NCI-H82 (cell line): Measurements from ENCODE around the gene FHDC1.

Experiments used
- DNase-seq: peaks from one replicate; lab custom pipeline; 2025; lab: John Stamatoyannopoulos, UW

Gene FHDC1

DNA sequence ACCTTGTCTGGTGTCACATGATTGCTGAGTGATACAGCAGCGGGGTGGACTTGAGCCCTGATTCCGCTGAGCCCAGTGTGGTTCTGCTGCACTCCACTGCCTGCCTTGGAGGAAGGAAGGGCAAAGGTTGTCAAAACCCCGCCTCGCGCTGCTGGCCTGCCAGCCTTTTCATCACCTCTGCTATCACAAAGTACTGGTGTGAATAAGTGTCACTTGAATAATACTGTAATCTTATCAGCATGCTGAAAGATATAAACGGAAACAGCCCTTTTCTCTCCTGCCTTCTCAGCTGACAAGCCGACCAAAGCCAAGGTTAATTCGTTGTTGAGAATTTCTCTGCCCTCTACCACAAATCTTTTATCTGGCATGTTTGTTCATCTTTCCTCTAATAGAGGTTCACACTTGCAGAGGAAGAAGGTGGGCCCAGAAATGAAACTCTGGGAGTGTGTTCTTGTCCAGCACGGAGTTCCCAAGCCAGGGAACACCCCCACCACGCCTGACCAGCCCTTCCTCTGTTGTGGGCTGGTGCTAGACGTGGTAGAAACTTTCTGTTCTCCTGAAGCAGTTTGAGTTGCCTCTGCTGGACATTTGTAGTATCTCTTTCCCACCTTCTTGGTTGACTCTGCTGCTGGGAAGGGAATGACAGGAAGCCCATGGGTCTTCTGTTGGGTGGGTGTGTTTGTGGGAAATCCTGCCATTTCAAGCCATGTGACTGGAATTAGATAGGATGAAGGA lies 21.5 kb downstream of the FHDC1 start:
- DNase-seq: peak; percentile 8

DNA sequence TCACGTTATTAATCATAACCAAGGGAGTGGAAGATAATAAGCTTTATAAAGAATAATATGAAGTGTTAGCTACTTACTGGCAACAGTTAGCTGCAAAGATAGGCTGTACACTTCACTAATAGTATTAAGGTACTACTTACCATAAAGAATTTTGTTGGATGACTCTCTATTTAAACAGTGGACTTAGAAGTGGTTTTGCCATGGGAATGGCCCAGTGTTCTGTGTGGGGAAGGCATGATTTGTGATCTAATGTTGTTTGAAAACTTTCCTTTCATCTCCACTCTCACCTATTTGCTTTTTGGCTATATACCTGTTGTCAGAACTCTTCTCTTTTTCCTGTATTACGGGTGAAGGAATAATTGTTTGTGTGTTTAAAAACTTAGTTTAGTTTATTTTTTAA lies 23.0 kb downstream of the FHDC1 start:
- DNase-seq: peak; percentile 1

DNA sequence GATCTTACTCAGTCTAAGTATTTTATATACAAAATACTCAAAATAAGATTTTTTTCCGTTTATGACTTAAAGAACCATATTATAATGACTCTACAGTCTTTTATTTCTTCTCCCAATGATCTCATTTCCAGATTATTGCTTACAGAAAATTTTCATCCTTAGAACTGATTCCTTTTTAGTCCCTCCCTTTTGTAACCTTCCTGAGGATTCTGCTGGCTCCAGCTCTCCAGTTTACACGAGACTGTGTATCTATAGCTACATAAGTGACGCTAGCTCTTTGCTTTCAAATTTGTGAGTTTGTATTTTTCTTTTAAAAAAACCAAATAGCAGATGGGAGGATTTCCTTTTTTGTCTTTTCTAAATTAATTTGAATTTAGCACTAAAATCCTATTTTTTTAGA lies 24.0 kb downstream of the FHDC1 start:
- no peak for DNase-seq

DNA sequence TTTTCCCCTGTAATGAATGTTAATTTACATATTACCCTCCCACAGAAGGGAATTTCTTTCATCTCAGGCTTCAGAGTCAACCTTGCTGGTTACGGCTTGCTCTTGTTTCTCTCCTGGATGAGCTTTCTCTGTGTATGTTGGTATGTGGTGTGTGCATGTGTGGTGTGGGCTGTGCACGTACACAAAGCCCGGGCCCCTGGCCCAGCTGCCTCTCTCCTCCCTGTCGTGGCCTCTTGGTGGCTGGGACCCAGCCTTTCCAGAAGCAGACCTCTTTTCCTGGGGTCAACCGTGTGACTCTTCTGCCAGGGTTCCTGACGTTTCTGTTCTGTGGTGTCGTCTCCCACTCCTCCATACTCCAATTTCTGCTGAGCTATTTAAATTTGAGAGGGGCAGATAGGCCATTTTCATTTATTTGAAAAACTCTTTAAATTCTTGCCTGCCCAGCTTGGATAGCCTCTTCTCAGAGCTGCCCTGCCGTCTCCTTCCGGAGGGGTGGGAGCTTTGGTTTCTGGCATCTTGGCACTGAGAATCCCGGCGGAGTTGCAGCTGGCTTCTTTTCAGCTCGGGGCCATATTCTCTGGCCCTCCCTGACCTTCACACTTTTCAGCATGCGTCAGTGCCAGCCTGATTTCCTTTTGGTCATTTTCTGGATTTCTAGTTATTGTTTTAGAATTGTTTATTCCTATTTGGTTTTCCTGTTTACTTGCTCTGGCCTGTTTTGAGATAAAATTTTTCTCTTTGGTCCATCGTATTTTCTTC lies 25.1 kb downstream of the FHDC1 start:
- no peak for DNase-seq

DNA sequence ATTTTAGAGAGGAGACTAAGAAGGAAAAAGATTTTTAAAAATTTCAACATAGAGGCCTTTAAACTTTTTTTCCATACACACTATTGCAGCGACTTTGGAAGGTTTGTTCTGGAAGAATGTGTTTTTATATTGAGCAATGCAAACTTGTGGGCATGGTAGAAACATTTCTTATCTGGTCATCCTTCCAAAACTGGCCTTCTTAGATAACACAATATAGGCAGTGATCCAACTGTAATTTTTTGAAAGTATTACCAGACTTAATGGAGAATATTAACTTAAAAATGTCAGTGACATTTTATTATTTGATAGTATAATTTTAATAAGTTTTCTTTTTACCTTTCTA lies 25.6 kb downstream of the FHDC1 start:
- no peak for DNase-seq

DNA sequence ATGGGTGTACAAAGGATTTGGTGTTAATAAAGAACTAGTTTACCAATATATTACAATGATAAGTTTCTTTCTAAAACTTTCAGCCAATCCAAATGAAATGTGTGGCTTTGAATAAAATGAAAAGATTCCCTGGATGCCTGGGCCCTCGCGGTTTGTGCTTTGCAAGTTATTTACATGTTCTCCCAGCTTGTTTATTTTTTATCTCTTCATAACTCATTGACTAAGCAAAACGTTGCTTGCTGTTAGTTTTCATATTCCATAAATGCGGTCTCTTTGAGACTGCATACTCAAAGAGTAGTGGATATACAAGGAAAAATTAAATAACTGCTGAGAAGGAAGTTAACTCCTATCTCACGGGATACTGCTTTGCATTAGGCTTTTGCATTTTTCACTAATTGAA lies 26.0 kb downstream of the FHDC1 start:
- DNase-seq: no peak

DNA sequence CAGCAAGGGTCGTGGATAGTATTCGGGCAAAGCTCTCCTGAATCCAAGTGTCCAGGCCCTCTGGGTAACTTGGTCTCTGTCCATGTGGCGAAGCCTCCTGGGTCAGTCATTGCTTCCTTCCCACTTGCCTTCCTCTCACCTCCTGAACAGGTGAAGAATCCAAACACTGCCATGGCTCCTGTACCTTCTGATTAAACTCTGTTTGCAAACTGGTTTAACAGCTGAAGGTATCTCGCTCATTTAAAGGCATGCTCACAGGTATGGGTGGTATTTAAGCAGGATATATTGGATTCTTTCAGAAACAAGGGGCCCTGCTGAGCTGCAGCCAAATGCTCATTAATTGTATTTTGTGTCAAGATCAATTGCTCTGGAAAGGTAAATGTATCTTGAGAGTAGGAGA lies 28.2 kb downstream of the FHDC1 start:
- DNase-seq: no peak

DNA sequence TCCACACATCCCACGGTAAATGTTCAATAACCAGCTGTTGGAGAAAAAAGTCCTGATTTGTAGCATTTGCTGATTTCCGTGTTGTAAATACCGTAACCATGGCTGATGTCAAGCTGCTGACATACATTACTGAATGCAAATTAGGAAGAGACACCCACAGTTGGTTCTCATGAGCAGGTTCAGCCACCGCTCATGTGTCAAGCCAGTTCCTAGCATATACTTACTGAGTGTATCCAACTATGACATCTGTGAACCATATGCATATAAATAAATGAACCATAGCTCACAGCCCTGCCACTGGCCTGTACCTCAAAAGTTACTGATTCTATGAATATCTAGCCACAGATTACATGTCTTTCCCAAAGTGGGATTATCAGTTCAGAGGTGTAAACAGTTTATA lies 29.5 kb downstream of the FHDC1 start:
- DNase-seq: no peak

DNA sequence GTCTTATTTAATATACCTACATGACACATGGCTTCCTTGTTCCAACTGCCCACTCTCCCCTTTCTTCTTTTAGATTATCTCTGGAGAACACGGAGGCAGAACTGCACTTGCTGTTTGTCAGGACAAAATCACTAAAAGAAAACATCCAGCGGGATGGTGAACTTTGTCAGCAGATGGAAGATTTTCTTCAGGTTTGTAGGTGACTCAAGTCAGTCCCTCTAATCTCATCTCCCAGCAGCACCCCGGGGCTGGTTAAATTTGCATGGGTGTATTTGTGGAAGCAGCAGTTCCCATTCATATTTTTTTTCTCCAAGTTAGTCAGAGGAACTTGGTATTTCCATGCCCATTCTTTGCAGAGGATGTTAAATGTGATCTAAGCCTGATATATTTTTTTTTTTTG lies 31.8 kb downstream of the FHDC1 start:
- DNase-seq: no peak

DNA sequence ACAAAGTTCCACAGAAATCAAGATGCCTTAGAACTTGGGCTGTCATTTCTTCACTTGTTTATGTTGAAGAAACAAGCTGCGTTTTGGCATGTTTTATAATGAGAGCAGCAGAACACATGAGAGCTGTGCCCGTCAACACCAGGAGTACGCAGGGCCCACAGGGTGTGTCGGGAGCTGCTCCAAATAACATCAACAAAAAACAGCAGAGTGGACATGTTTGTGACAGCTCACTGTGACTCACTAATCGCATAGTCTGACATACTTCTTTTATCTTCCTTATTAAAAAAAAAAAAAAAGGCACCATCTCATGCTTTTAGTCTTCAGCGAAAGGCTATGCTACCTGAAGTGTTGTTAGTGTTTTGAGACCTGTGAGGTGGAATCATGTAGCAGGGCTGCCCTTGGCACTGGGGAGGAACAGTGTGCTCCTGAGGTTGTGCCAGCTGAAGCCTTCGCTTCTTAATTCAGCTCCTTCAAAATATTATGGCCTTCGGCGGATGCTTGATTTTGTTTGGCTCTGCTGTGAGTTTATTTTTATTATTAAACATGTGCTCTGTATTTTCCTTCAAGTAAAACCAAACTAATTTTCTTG lies 32.8 kb downstream of the FHDC1 start:
- no peak for DNase-seq

DNA sequence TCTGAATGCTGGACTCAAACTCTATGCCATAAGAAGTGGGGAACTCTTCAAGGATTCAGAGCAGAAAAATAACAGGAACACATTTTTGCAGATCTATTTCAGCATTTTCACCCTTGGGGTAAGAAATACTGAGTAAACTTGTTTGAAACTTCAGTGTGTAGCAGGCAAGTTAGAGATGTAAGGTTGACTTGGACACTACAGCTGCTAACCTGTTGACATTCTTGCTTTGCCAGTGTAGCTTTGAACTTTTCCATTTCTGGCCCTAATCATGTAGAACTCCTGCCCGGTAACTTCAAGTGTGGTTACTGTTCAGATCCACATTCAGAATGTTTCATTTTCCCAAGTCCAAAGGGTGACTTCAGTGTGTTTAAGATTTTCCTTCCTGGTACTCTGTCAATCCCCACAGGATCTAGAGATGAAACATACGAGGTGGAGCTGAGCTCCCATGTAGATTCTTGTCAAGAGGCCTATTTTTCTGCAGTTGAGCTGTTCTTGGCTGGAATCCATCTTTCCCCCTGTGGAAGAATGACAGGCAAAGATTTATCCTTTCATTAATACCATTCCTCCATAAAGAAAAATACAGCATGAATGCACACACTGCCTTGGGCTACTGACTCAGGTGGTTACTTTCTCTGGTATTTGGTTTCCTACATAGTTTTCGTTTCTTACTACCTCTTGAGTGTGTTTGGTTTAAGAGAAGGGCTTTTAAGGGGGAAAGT lies 34.1 kb downstream of the FHDC1 start:
- DNase-seq: no peak

DNA sequence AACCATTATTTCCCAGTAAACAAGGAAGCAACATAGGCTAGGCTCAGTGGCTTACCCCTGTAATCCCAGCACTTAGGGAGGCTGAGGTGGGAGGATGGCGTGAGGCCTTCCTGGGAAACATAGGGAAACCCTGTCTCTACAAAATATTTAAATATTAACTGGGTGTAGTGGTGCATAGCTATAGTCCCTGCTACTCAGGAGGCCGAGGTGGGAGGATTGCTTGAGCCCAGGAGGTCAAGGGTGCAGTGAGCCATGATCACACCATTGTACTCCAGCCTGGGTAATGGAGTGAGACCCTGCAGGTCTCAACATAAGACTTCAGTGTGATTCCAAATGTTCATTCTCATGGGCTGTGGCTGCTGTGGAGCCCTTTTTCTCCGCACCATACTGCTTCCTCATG lies 34.9 kb downstream of the FHDC1 start:
- DNase-seq: no peak

DNA sequence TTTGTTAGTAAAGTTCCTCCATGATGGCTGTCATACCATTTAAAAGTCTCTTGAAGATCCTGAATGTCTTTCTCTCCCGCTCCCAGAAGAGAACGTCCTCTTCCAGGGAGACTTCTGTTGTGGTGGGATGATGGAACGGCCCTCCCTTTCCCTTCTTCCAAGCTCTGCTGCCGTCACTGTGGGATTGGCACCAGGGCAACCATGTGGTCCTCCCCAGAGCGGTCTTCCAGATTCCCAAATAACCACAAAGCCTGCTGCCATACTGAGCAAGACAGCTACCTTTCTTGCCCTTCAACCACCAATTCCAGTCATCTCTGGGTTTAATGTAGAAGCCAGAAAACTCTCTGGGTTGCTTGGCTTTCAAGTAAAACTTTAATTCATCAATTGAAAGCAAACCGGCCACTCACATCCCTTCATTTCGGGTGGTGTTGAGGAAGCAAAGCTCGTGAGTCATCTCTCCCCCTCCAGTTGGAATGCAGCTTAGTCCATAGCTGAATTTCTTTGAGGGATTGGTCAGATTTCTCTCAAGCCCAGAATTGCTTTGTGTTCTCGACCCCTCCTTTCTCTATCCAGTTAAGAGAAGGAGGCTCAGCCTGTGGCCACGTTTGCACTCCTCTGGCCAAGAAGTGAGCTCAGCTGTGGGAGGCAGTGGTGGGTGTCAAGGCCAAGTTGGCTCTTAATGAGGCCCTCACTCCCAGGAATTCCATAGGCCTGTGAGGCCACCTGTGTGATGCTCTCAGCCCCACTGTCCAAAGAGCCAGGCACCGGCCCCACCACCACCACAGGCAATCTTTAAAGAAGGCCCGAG lies 36.9 kb downstream of the FHDC1 start:
- no peak for DNase-seq

DNA sequence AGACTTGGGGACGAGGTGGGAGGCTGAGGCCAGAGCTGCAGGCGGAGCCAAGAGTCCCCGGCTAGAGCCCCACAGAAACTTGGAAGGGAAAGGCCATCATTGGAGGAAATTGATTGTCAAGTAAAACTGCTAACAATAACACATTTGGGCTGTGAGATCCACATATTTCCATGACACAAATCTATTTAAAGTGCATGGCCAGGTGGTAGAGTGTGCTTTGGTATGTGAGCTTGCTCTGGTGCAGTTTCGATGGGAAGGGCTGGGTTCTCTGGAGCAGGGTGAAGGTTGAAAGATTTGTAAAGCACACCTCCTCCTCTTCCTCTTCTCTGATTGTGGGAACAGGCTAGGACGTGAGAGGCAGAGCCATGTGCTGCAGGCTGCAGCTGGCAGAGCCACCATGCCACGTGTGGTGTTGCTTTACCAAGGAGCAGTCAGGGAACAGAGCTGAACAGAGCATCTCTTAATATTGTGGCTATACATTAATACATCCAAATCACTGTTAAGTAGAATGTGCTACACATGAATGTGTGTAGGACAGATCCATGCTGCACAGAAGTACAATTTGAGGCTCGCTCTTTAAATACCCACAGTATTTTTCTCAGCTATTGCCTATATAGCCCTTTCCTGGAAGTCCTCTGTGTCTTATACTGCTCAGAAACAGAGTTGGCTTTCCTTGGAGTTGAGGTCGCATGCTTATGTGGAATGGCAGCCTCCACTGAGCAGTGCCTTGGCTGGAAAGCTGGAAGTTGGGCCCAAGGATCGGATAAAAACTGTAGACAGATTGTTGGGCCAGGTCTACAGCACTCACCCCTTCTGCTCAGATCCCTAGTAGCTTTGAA lies 37.7 kb downstream of the FHDC1 start:
- no peak for DNase-seq

DNA sequence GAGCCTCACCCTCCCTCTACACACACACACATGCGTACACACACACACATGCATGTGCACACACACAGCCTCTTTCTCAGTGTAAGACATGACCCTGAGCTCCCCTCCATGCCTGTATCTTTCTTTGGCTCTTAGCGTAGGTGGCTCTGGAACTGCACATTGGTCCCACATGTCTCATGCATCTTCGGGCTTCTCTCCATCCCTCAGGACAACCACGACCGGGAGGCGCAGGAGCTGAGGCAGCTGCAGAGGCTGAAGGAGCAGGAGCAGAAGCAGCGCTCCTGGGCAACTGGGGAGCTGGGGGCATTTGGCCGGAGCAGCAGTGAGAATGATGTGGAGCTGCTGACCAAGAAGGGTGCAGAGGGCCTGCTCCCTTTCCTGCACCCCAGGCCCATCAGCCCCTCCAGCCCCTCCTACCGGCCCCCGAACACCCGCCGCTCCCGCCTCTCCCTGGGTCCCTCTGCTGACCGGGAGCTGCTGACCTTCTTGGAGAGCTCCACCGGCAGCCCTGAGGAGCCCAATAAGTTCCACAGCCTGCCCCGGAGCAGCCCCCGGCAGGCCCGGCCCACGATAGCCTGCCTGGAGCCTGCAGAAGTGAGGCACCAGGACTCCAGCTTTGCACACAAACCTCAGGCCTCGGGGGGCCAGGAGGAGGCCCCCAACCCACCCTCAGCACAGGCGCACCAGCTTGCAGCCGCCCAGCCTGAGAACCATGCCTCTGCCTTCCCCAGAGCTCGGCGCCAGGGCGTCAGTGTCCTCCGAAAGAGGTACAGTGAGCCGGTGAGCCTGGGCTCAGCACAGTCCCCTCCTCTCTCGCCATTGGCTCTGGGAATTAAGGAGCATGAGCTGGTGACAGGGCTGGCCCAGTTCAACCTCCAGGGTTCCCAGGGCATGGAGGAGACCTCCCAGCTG lies 38.6 kb downstream of the FHDC1 start:
- DNase-seq: no peak

DNA sequence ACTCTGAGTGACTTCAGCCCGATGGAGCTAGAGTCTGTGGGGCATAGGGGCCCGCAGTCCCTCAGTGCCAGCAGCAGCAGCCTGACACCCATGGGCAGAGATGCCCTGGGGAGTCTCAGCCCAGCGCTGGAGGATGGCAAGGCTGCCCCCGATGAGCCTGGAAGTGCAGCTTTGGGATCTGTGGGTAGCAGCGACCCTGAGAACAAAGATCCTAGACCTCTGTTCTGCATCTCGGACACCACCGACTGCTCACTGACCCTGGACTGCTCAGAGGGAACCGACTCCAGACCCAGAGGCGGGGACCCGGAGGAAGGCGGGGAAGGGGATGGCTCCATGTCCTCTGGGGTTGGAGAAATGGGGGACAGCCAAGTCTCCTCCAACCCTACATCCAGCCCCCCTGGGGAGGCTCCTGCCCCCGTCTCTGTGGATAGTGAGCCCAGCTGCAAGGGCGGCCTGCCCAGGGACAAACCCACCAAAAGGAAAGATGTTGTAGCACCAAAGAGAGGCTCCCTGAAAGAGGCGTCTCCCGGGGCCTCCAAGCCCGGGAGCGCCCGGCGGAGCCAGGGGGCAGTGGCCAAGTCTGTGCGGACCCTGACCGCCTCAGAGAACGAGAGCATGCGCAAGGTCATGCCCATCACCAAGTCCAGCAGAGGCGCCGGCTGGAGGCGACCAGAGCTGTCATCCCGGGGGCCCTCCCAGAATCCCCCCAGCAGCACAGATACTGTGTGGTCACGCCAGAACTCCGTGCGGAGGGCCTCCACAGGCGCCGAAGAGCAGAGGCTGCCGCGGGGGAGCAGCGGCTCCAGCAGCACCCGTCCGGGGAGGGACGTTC lies 39.5 kb downstream of the FHDC1 start:
- no peak for DNase-seq

DNA sequence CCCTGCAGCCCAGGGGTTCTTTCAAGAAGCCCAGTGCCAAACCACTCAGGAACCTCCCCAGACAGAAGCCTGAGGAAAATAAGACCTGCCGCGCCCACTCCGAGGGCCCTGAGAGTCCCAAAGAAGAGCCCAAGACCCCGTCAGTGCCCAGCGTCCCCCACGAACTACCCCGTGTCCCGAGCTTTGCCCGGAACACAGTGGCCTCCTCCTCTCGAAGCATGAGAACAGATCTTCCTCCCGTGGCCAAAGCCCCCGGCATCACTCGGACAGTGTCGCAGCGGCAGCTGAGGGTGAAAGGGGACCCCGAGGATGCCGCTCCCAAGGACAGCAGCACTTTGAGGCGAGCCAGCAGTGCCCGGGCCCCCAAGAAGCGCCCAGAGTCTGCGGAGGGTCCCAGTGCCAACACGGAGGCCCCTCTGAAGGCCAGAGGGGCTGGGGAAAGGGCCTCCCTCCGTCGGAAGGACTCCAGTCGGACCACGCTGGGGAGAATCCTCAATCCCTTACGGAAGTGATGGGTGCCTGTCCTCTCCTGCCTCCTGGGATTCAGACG lies 40.2 kb downstream of the FHDC1 start:
- no peak for DNase-seq

DNA sequence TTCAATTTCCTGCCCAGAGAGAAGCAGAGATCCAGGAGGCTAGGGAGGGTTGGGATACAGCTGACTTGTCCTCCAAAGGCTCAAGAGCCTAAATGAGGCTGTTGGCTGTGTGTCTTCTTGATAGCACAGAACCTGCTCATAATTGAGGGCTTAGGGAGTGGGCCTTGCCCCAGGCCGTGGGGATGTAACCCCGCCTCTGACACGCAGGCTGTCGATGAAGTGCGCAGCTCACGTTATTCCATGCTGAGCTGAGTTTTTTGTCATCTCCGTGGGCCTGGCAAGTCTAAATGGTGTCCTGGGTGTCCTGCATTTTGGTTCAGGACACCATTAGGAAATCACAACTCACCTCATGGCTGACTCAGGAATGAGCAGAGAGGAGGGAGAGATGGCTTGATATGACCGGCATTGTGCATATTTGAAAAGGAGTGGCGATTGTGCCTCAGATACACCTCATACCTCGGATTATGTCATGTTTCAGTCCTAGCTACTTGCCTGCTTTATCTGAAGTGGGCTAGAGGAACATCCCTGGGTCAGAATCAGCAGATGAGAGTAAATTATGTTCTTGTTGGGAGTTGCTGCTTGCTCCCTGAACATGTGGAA lies 43.7 kb downstream of the FHDC1 start:
- no peak for DNase-seq
